ENCODE measurements around the gene CHD3.

CHD3 gene

GRCh38 chr17:7903154-7904103 lies 14.8 kb downstream of the CHD3 start:
- DNase-seq: no peak

GRCh38 chr17:7909089-7909488 lies 20.5 kb downstream of the CHD3 start:
- DNase-seq: no peak

GRCh38 chr17:7910281-7910680 lies 21.7 kb downstream of the CHD3 start:
- no peak for DNase-seq

- DNase-seq: no peak
These were observed 22.1 kb downstream of the CHD3 start for GRCh38 chr17:7910711-7911110.

- no peak for DNase-seq
These were observed 22.5 kb downstream of the CHD3 start for GRCh38 chr17:7911116-7911515.

- peak; percentile 9 for DNase-seq
These were observed 24.4 kb downstream of the CHD3 start for GRCh38 chr17:7912927-7913524.

- no peak for DNase-seq
These were observed 26.6 kb downstream of the CHD3 start for GRCh38 chr17:7915179-7915610.

- DNase-seq: peak; percentile 83
These were observed 27.2 kb downstream of the CHD3 start, which contains the start of gene RNF227 for GRCh38 chr17:7915611-7916384. RNF227 (minus strand) TSS chr17:7916289; CDS start chr17:7916195, 94 bp downstream.

- no peak for DNase-seq
These were observed 27.7 kb downstream of the CHD3 start for GRCh38 chr17:7916385-7916682.

- DNase-seq: no peak
These were observed 28.2 kb downstream of the CHD3 start for GRCh38 chr17:7916808-7917207.

- DNase-seq: no peak
These were observed 33.8 kb downstream of the CHD3 start for GRCh38 chr17:7922269-7922844.

- DNase-seq: peak; percentile 45
These were observed 34.4 kb downstream of the CHD3 start for GRCh38 chr17:7922845-7923628.

GRCh38 chr17:7927596-7927995 lies 39.0 kb downstream of the CHD3 start:
- DNase-seq: no peak

- DNase-seq: no peak
These were observed 40.8 kb downstream of the CHD3 start, which contains the start of gene KCNAB3 for GRCh38 chr17:7929158-7930023. KCNAB3 (minus strand) TSS chr17:7929856; CDS start chr17:7929435, 421 bp downstream.

- no peak for DNase-seq
These were observed 42.4 kb downstream of the CHD3 start for GRCh38 chr17:7930841-7931631.

GRCh38 chr17:7931709-7932482 lies 43.3 kb downstream of the CHD3 start, which contains the start of the genes CNTROB and TRAPPC1:
CNTROB (plus strand) TSS chr17:7932206; CDS start chr17:7933080, 874 bp downstream.
TRAPPC1 (minus strand) TSS chr17:7931946; CDS start chr17:7931829, 117 bp downstream.
- peak; percentile 85 for DNase-seq

- no peak for DNase-seq
These were observed 43.9 kb downstream of the CHD3 start for GRCh38 chr17:7932483-7932891.

- DNase-seq: no peak
These were observed 44.4 kb downstream of the CHD3 start for GRCh38 chr17:7932949-7933348.

GRCh38 chr17:7935859-7936258 lies 47.3 kb downstream of the CHD3 start:
- no peak for DNase-seq

All from NCI-H2029 (cell line).